HAP-1 (cell line): ENCODE measurements around the gene SEMA6A.
"Not testable (repeated sequence)": the region's sequence is repeated elsewhere in the genome, so short reads cannot be mapped to it uniquely, and the experiment has no call there.

Experiments used
- DNase-seq, 2 experiments: peaks; one replicate each; pipeline ENCODE4 v3.0.0-alpha.2; 2016 to 2020; ENCODE audit warnings: low spot score in 2 of 2
- H3K27me3 ChIP-seq: fragments of 250-450 bp; sonication (Bioruptor Pico); 2 replicates; pipeline ENCODE4 v1.5.1; 2020; ENCODE audit warnings: low read depth, mild to moderate bottlenecking, moderate library complexity
- H3K36me3 ChIP-seq: fragments of 250-450 bp; sonication (Bioruptor Pico); replicated peaks from 2 replicates; pipeline ENCODE4 v1.5.1; 2020; ENCODE audit warnings: mild to moderate bottlenecking
- H3K4me1 ChIP-seq: fragments of 250-450 bp; sonication (Bioruptor Pico); 2 replicates; pipeline ENCODE4 v1.5.1; 2020; ENCODE audit warnings: mild to moderate bottlenecking
- H3K4me3 ChIP-seq: fragments of 250-450 bp; sonication (Bioruptor Pico); 2 replicates; pipeline ENCODE4 v1.5.1; 2020; ENCODE audit warnings: mild to moderate bottlenecking, moderate library complexity
- H3K9me3 ChIP-seq: fragments of 250-450 bp; sonication (Bioruptor Pico); 2 replicates; pipeline ENCODE4 v1.5.1; 2020; ENCODE audit warnings: mild to moderate bottlenecking, moderate library complexity
- in situ Hi-C: fragments of 300-500 bp; cut with MboI; formaldehyde crosslinking; loops from 3 replicates; pipeline ENCODE4 v1.14.3; 2020; ENCODE audit warnings: low sequenced_read_pairs, inconsistent platforms, mixed read lengths

Gene SEMA6A

DNA sequence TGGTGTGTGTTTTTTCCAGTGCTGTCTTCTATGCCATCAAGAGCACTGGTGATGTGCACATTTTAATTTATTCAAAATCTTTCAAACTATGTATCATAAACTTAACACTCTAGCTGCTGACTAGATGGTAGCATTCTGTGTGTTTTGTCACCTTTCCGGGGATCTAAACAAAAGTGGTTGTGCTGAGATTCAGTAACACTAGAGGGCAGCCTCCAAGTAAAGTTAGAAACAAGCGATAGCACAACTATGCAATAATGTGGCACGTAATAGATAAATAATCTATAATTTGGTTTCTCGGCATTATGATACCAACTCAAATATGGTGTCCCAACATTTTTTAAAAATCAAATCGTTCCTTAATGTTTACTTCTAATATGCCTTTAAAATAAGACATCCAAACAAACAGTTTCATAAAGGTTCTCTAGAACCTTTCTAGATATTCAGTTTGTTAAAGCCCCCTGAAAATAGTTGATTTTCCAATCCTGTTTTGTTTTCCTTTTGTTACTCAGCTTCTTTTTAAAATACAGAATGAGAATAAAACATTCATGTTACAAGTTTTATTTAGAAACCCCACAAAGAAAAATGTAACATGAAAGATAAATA, 16.9 kb downstream of the SEMA6A start:
- in situ Hi-C loops, result no loop called here

DNA sequence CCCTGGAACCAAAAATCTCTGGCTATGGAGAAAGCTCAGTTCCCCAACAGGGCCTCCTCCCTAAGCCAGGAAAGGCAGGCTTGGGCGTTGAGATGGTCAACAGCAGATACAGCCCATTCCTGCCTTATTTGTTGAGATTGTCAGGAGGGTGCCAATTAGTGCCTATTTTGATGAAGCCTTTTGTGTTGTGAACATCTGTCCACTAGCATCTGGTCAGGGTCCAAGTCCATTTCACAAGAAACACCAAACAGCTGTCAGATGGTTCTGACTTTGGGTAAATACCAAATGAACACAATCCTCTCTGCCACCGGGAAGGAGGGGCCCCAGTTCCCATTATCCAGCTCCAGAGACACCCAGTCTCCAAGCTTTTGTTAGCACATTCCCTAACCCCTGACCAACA, 19.9 kb downstream of the SEMA6A start:
- no peaks in the 10 kb centered on the region for H3K9me3 ChIP-seq
- peaks cover 17% of the 10 kb centered on the region for H3K4me1 ChIP-seq
- 0 out of 2 replicates have a peak, but pooled peaks cover 3% of the 10 kb centered on the region for H3K36me3 ChIP-seq
- DNase-seq, result no peak
- H3K4me3 ChIP-seq, result no peak overlapping the region
- no peaks in the 10 kb centered on the region for H3K27me3 ChIP-seq
- in situ Hi-C loops, result no loop called here

More for the DNA sequence above, 16.9 kb downstream of the SEMA6A start:
- Histone ChIP-seq H3K9me3 (no peaks in the 10 kb centered on the region), H3K4me3 (no peak overlapping the region), H3K4me1 (peaks cover 29% of the 10 kb centered on the region), H3K36me3 (0 out of 2 replicates have a peak, but pooled peaks cover 3% of the 10 kb centered on the region), H3K27me3 (no peaks in the 10 kb centered on the region)
- DNase-seq, result peak; percentile 44 to 55

- Histone ChIP-seq H3K4me3 (no peak overlapping the region), H3K9me3 (no peaks in the 10 kb centered on the region), H3K4me1 (peaks cover 13% of the 10 kb centered on the region), H3K36me3 (0 out of 2 replicates have a peak, but pooled peaks cover 3% of the 10 kb centered on the region), H3K27me3 (no peaks in the 10 kb centered on the region)
- in situ Hi-C loops, result no loop called here
- DNase-seq, result no peak
Measured at GRCh38 chr5:116553366-116553765, 21.3 kb downstream of the SEMA6A start.

DNA sequence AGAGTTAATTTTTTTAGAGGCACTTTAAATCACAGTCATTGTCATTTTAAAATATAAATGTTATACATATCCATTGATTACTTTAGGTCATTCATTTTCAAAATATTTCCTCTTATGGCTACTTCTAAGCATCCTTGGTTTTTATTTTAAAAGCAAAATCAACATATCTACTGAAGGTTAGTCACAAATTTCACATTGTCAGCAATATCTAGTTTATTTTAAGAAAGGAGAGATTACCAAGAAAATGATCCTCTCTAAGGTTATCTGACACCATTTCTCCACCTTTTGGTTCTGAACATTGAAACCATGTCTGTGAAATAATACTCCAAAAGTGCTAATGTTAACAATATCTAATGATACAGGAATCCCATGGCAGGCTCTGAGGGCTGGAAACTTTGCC, 24.5 kb downstream of the SEMA6A start:
- H3K4me1 ChIP-seq, result peaks cover 10% of the 10 kb centered on the region
- no peak overlapping the region for H3K4me3 ChIP-seq
- peaks cover 9% of the 10 kb centered on the region; the same call in 1 of the 2 replicates for H3K36me3 ChIP-seq
- DNase-seq, result no peak
- no peaks in the 10 kb centered on the region for H3K27me3 ChIP-seq
- in situ Hi-C loops, result no loop called here
- H3K9me3 ChIP-seq, result peaks cover 17% of the 10 kb centered on the region

- no peak overlapping the region for H3K4me3 ChIP-seq
Measured at GRCh38 chr5:116546743-116547124, 27.9 kb downstream of the SEMA6A start.

DNA sequence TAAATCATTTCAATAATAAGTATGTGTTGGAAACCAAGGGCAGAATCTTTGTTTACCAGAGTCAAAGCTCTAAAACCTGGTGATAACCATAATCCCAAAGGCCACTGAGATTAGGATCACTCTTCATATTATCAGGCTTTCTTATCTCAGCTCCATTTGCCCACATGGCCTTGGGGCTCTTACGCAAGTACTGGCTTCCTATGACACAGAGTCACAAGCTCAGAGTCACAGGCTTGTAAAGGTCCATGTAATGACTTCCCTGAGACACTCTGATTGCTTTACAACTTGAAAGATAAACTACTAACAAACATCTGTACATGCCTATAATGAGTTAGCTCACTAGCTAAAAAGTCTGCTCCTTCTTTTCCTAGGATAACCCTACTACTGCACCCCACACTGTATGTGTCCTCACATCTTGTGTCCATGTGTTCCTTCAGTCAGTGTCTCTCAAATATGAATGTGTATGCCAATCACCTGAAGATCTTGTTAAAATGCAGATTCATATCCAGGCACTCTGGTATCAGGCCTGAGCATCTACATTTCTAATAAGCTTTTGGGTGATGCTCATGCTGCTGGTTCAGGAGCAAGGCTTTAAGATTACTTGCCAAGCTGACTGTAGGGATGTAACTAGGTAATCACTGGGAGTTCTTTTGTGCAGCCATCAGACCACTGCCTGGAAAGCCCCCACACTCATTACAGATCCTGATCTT, 28.4 kb downstream of the SEMA6A start:
- H3K4me1 ChIP-seq, result no peaks in the 10 kb centered on the region; the same call in 1 of the 2 replicates
- no peaks in the 10 kb centered on the region for H3K27me3 ChIP-seq
- peaks cover 17% of the 10 kb centered on the region for H3K9me3 ChIP-seq
- peaks cover 9% of the 10 kb centered on the region; the same call in 1 of the 2 replicates for H3K36me3 ChIP-seq
- DNase-seq, result no peak
- H3K4me3 ChIP-seq, result no peak overlapping the region
- in situ Hi-C loops, result no loop called here

More at GRCh38 chr5:116546743-116547124, 27.9 kb downstream of the SEMA6A start:
- no peaks in the 10 kb centered on the region for H3K27me3 ChIP-seq
- DNase-seq, result no peak
- H3K9me3 ChIP-seq, result peaks cover 17% of the 10 kb centered on the region
- in situ Hi-C loops, result no loop called here
- no peaks in the 10 kb centered on the region; the same call in 1 of the 2 replicates for H3K4me1 ChIP-seq
- H3K36me3 ChIP-seq, result peaks cover 9% of the 10 kb centered on the region; the same call in 1 of the 2 replicates

GRCh38 chr5:116545465-116545864, 29.2 kb downstream of the SEMA6A start:
- Histone ChIP-seq H3K9me3 (peaks cover 17% of the 10 kb centered on the region), H3K36me3 (peaks cover 11% of the 10 kb centered on the region; the same call in 1 of the 2 replicates)
- DNase-seq, H3K27me3 ChIP-seq, H3K4me1 ChIP-seq, H3K4me3 ChIP-seq, in situ Hi-C loops: not testable (repeated sequence)

- H3K36me3 ChIP-seq, result peaks cover 11% of the 10 kb centered on the region; the same call in 1 of the 2 replicates
- H3K27me3 ChIP-seq, result no peaks in the 10 kb centered on the region
- H3K4me1 ChIP-seq, result no peaks in the 10 kb centered on the region; the same call in none of the 2 replicates
- no peak for DNase-seq
- no peak overlapping the region for H3K4me3 ChIP-seq
- in situ Hi-C loops, result no loop called here
- peaks cover 17% of the 10 kb centered on the region for H3K9me3 ChIP-seq
Measured at GRCh38 chr5:116544531-116545241, 29.9 kb downstream of the SEMA6A start.

GRCh38 chr5:116543501-116543900, 31.1 kb downstream of the SEMA6A start:
- in situ Hi-C loops, result no loop called here
- H3K4me3 ChIP-seq, result no peak overlapping the region
- no peaks in the 10 kb centered on the region for H3K27me3 ChIP-seq
- H3K4me1 ChIP-seq, result no peaks in the 10 kb centered on the region; the same call in none of the 2 replicates
- peaks cover 17% of the 10 kb centered on the region for H3K9me3 ChIP-seq
- peaks cover 11% of the 10 kb centered on the region; the same call in 1 of the 2 replicates for H3K36me3 ChIP-seq
- DNase-seq, result no peak

DNA sequence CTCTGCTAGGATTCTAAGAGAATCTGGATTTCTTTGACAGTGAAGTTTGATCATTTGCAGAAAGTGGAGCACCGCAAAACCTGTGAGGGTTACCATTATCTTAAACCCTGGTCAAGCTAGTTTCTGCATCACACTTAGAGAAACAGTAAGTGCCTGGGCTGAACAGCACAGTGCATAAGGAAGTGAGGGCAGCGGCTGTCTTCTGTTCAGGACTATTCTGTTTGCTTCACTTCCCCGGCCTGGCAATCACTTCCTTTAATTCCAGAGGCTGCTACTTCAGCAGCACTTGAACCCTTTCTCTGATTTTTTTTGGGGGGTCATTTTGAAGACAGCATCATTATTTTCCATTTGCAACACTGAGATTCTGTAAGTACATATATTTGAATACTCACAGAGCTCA, 32.0 kb downstream of the SEMA6A start:
- DNase-seq, result no peak
- Histone ChIP-seq H3K4me3 (no peak overlapping the region), H3K9me3 (peaks cover 17% of the 10 kb centered on the region), H3K4me1 (peaks cover 2% of the 10 kb centered on the region), H3K36me3 (peaks cover 6% of the 10 kb centered on the region; the same call in 1 of the 2 replicates), H3K27me3 (no peaks in the 10 kb centered on the region)
- in situ Hi-C loops, result no loop called here

GRCh38 chr5:116539222-116539621, 35.4 kb downstream of the SEMA6A start:
- H3K27me3 ChIP-seq, result no peaks in the 10 kb centered on the region
- no peaks in the 10 kb centered on the region for H3K9me3 ChIP-seq

GRCh38 chr5:116536316-116537083, 38.1 kb downstream of the SEMA6A start:
- Histone ChIP-seq H3K4me3 (no peak overlapping the region), H3K36me3 (0 out of 2 replicates have a peak, but pooled peaks cover 2% of the 10 kb centered on the region), H3K9me3 (no peaks in the 10 kb centered on the region), H3K4me1 (peaks cover 46% of the 10 kb centered on the region), H3K27me3 (no peaks in the 10 kb centered on the region)
- in situ Hi-C loops, result no loop called here
- peak in 1 of 2 experiments; percentile 33 for DNase-seq

More at GRCh38 chr5:116539222-116539621, 35.4 kb downstream of the SEMA6A start:
- Histone ChIP-seq H3K36me3 (0 out of 2 replicates have a peak, but pooled peaks cover 2% of the 10 kb centered on the region), H3K4me3 (no peak overlapping the region), H3K4me1 (peaks cover 21% of the 10 kb centered on the region)
- in situ Hi-C loops, result no loop called here
- no peak for DNase-seq
